Measurements from ENCODE around the gene TIE1.
A peak's percentile ranks its signal among the peaks of the same experiment; 100 is the strongest.

The TIE1 gene

DNA sequence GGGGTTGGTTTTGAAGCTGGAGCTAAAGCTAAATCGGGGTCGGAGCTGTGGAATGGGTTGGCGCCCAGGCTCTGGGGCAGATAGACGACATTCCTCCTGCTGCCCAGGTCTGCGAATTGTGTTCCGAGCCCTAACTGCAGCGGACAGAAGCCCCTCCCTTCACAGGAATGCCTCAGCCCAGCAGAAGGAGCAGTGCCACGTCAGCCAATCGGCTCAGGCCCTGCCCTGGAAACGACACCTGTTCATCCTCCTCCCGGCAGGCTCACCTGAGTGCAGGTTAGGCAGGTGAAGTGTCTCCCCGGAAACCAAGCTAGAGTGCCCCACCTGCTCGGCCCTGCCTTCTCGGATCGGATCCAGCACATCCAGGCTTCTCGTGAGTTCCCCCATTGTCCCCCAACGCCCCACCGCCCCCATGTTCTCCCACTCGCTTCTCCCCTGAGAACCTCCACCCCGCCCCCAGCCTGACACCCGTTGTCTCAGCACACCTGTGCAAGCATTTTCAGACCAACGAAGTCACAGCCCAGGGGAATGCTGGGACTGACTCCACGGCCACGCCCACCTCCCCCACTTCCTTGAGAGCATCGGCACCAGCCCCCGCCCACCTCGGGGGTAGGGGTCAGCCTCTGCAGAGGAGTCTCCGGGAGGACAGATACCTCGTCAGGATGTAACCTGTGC lies 30.2 kb upstream of the TIE1 start:
- peaks cover 3% of the 10 kb centered on the region for H3K27me3 Mint-ChIP-seq

DNA sequence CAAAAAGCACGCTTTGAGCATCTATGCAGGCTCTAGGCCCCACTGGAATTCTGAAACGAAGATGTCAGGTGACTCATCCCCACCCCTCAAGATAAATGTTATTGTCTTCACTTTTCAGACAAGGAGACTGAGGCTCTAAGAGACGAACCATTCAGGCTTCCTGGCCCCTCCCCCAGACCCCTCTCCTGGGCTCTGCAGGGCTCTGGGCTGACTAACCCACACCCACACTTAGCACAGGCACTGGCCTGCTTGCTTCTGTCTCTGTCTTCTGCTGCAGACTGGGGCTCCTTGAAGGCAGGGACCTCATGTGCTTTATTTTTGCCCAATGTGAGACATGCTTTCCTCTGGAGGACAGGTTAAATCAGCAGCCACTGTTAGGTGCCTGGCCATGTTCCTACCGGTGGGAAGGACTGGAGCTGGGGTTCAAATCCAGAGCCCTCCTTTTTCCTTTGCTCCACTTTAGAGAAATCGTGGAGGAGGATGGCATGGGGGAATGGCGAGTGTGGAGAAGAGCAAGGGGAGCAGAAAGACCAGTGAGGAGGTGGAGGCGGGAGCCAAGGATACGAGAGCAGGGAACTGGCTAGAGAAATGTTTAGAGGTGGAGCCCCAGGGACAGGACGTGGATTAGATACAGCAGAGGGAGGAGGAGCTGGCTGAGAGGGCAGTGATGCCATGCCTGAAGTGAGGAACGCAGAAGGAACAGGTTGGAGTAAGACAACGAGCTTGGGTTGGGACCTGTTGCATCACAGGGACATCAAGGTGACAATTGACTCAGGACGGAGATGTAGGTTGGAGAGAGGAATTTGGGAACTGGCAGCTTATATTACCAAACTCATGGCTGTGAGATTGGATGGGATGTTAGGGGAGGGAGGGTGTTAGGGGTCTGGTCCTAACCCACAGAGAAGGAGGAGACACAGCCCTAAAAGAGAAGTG lies 29.3 kb upstream of the TIE1 start:
- Mint-ChIP-seq H3K27ac (no peak overlapping the region), H3K9me3 (peaks cover 9% of the 10 kb centered on the region), H3K27me3 (peaks cover 3% of the 10 kb centered on the region), H3K4me3 (peak overlapping the region; percentile 32), H3K36me3 (ENCODE audit: low read depth) (peaks cover 4% of the 10 kb centered on the region), H3K4me1 (ENCODE audit: low read depth) (peaks cover 24% of the 10 kb centered on the region)

More for the DNA sequence above, 30.2 kb upstream of the TIE1 start:
- H3K4me1 Mint-ChIP-seq (ENCODE audit: low read depth), result peaks cover 24% of the 10 kb centered on the region
- peak overlapping the region; percentile 32 for H3K4me3 Mint-ChIP-seq
- H3K36me3 Mint-ChIP-seq (ENCODE audit: low read depth), result peaks cover 4% of the 10 kb centered on the region
- H3K9me3 Mint-ChIP-seq, result peaks cover 9% of the 10 kb centered on the region
- H3K27ac Mint-ChIP-seq, result no peak overlapping the region

DNA sequence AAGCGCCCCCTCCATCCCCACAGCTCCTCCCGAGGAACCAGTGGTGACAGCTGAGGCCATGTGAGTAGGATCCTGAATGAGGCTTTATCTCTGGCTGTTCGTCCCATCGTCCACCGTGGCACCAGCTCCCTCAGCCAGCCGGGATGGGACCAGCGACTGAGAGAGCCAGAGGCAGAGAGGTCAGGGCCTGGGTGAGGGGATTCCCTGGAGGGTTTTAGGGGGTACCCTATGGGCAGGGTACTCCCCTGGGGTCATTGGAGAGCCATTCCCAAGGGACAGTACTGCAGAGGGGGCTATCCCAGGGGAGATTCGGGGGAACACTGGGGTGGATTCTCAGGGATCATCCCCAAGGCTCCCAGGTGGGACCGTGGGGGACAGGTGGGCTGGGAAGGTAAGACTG lies 28.6 kb upstream of the TIE1 start:
- H3K4me3 Mint-ChIP-seq, result no peak overlapping the region
- H3K4me1 Mint-ChIP-seq (ENCODE audit: low read depth), result peaks cover 24% of the 10 kb centered on the region
- peaks cover 3% of the 10 kb centered on the region for H3K27me3 Mint-ChIP-seq
- peaks cover 4% of the 10 kb centered on the region for H3K36me3 Mint-ChIP-seq (ENCODE audit: low read depth)
- H3K27ac Mint-ChIP-seq, result no peak overlapping the region
- H3K9me3 Mint-ChIP-seq, result peaks cover 9% of the 10 kb centered on the region

DNA sequence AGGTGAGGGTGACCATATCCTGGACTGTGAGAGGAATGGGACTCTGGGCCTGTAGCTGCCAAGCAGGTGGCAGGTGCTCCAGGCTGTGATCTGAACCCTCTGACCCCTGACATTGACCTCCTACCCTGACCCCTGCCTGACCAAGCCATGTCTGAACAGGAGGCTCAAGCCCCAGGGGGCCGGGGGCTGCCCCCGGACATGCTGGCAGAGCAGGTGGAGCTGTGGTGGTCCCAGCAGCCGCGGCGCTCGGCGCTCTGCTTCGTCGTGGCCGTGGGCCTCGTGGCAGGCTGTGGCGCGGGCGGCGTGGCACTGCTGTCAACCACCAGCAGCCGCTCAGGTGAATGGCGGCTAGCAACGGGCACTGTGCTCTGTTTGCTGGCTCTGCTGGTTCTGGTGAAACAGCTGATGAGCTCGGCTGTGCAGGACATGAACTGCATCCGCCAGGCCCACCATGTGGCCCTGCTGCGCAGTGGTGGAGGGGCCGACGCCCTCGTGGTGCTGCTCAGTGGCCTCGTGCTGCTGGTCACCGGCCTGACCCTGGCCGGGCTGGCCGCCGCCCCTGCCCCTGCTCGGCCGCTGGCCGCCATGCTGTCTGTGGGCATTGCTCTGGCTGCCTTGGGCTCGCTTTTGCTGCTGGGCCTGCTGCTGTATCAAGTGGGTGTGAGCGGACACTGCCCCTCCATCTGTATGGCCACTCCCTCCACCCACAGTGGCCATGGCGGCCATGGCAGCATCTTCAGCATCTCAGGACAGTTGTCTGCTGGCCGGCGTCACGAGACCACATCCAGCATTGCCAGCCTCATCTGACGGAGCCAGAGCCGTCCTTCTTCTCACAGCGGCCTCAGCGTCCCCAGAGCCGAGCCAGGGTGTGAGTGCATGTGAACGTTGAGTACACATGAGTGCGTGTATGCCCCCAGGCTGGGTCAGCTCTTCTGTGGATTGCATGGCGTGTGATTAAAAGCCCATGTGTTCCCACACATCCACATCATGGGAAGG lies 27.9 kb upstream of the TIE1 start:
- Mint-ChIP-seq H3K9me3 (peaks cover 9% of the 10 kb centered on the region), H3K4me1 (ENCODE audit: low read depth) (peaks cover 24% of the 10 kb centered on the region), H3K27ac (no peak overlapping the region), H3K36me3 (ENCODE audit: low read depth) (peaks cover 4% of the 10 kb centered on the region), H3K27me3 (peaks cover 3% of the 10 kb centered on the region), H3K4me3 (no peak overlapping the region)

DNA sequence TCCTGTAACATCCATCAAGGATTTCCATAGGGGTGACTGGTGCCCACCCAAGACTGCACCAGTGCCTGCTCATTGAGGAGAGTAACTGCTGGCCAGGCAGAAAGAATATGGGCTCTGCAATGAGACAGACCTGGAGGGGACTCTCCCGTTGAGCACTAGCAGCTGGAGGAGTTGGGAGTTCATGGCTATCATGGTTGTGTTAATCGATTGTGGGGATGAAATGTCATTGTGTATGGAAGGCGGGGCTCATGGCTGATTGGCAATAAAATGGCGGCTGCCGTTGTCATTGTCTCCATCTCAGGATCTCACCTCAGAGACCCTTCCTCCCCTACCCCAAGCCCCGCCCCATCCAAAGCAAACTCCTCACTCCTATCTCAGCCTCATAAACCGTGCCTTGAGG lies 27.1 kb upstream of the TIE1 start:
- H3K4me3 Mint-ChIP-seq, result no peak overlapping the region
- no peak overlapping the region for H3K27ac Mint-ChIP-seq
- peaks cover 24% of the 10 kb centered on the region for H3K4me1 Mint-ChIP-seq (ENCODE audit: low read depth)
- H3K27me3 Mint-ChIP-seq, result peaks cover 3% of the 10 kb centered on the region
- H3K9me3 Mint-ChIP-seq, result peaks cover 9% of the 10 kb centered on the region
- H3K36me3 Mint-ChIP-seq (ENCODE audit: low read depth), result peaks cover 4% of the 10 kb centered on the region

DNA sequence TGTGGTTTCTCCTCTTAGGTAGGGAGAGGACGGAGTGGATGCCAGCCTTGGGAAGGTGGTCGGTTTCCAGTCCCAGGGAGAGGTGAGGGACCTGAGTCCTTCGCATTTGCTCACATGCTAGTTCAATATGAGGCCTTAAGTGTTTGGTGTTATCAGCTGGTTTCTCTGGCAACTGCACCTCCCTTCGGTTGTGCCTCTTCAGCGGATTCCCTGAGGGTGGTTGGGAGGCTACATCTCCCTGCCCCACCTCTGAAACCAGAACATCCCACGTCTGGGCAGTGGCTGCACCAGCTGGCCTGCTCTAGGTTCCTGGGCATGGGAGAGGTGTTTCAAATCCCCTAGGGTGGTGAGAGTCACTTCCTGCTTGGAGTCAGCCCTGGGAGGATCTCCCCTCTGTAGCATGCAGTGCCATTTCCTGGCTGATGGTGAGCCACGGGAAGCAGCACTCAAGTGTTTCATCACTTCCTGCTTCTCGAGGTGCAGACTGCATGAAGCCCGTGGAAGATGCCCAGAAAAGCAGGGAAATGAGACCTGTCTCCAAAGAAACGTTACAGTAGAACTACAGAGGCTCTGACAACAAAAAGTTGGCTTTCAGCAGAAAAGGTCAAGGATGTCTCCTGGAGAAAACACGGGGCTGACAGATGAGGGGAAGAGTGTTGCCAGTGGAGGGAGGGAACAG lies 26.5 kb upstream of the TIE1 start:
- Mint-ChIP-seq H3K36me3 (ENCODE audit: low read depth) (peaks cover 4% of the 10 kb centered on the region), H3K4me1 (ENCODE audit: low read depth) (peaks cover 24% of the 10 kb centered on the region), H3K4me3 (peak overlapping the region; percentile 6), H3K27me3 (peaks cover 3% of the 10 kb centered on the region), H3K27ac (peak overlapping the region; percentile 92), H3K9me3 (peaks cover 9% of the 10 kb centered on the region)

DNA sequence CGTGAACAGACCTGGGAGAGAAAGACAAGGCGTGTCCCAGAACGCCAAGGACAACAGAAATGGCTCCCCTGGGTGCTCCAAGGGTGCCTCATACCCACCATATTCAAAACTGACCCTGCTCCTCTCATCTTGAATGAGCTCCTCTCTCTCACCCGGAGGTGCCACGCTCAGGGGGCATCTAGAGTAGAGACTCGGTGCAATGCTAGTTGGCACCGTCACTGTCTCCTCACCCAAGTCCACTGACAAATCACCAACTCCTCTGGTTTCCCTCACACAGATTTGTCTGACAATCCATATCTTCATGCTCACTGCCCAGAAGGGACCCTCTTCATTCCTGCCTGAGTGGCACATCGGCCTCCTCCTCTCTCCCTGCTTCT lies 26.0 kb upstream of the TIE1 start:
- Mint-ChIP-seq H3K27me3 (peaks cover 3% of the 10 kb centered on the region), H3K36me3 (ENCODE audit: low read depth) (peaks cover 4% of the 10 kb centered on the region), H3K4me1 (ENCODE audit: low read depth) (peaks cover 24% of the 10 kb centered on the region), H3K9me3 (peaks cover 9% of the 10 kb centered on the region), H3K4me3 (peak overlapping the region; percentile 6), H3K27ac (peak overlapping the region; percentile 92)

DNA sequence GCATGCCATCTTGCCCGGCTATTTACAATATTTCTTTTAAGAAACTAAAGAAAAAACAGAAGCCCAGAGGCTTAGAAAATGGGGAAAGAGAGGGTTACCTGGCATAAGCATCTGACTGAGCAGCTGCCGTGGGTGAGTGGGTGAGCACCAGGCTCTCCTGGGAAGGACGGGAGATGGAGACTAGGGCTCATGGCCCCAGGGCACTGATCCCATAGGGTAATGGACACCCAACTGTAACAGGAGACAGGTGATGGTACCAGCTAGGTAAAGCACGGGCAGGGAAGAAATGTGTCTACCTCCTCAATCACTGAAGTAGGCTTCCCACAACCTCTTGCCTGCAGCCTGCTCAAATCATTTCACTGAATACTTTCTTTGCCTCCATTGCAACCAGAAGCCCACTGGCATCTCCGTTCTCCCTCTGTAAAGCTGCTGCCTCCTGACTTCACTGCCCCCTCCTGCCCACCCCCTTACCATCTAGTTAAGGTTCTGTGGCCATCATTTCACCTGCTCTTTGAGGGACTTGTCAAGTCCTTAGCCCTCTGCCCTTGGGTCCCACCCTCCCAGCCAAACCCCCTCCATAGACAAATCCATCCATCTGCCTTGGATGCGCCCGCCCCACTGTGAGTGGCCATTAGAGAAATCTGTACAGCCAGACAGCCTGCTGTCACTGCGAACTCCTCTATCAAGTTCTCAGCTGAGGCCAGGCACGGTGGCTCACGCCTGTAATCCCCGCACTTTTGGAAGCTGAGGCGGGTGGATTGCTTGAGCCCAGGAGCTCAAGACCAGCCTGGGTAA lies 24.8 kb upstream of the TIE1 start:
- peaks cover 18% of the 10 kb centered on the region for H3K4me1 Mint-ChIP-seq (ENCODE audit: low read depth)
- peaks cover 4% of the 10 kb centered on the region for H3K36me3 Mint-ChIP-seq (ENCODE audit: low read depth)
- no peak overlapping the region for H3K4me3 Mint-ChIP-seq
- H3K27ac Mint-ChIP-seq, result no peak overlapping the region
- peaks cover 9% of the 10 kb centered on the region for H3K9me3 Mint-ChIP-seq
- H3K27me3 Mint-ChIP-seq, result no peaks in the 10 kb centered on the region

DNA sequence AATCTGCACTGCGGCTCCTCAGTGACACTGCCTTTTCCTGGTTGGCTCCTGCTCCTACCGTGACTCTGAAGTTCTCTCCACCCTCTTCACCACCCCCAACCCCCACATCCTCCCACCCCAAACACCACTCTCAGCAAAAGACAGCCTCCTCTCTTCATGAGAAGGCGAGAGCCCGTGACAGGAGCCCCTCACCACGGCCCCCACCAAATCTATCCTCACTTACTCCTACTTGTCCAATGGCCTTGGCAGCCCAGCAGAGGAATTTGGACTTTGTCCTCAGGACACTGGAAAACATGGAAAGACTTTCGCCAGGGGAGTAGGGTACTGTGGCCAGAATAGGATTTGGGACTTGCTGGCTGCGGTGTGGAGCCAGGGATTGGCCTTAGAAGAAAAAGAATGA lies 24.1 kb upstream of the TIE1 start:
- Mint-ChIP-seq H3K36me3 (ENCODE audit: low read depth) (peaks cover 4% of the 10 kb centered on the region), H3K27me3 (no peaks in the 10 kb centered on the region), H3K9me3 (peaks cover 9% of the 10 kb centered on the region), H3K4me3 (no peak overlapping the region), H3K4me1 (ENCODE audit: low read depth) (peaks cover 12% of the 10 kb centered on the region), H3K27ac (no peak overlapping the region)

DNA sequence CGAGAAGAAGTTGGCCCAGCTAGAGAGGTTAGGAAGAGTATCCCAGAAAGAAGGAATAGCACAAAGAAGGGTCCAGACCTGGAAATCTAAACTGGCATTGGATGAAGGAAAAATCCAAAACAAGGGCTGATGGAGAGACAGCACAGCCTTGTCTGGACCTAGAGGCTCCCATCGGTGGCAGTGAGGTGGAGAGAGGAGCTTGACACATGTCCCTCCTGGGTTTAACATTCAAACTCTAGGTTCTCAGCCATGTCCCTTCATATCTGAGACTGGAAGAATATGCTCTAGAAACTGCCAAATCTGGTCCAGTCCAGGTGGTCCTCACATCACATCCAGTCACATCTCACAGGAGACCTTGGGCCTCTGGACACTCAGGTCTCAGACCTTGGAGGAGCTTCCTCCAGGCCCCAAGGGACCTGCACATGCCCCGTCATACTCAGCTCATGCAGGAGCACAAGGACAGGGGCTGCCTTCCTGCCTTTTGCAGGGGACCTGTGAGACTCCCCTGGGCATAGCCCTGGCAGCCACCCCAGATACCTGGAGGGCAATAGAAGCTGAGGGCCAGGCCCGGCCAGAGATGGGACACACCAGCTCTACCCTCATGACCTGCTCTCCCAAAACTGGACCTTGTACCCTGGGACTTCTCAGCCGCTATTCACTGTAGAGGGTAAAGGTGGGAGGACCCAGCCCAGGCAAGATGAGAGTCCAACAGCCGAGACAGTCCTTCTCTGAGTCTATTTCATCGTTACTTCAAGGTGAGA lies 23.5 kb upstream of the TIE1 start:
- Mint-ChIP-seq H3K9me3 (peaks cover 9% of the 10 kb centered on the region), H3K4me1 (ENCODE audit: low read depth) (peaks cover 12% of the 10 kb centered on the region), H3K27me3 (no peaks in the 10 kb centered on the region), H3K4me3 (no peak overlapping the region), H3K27ac (no peak overlapping the region), H3K36me3 (ENCODE audit: low read depth) (peaks cover 4% of the 10 kb centered on the region)

DNA sequence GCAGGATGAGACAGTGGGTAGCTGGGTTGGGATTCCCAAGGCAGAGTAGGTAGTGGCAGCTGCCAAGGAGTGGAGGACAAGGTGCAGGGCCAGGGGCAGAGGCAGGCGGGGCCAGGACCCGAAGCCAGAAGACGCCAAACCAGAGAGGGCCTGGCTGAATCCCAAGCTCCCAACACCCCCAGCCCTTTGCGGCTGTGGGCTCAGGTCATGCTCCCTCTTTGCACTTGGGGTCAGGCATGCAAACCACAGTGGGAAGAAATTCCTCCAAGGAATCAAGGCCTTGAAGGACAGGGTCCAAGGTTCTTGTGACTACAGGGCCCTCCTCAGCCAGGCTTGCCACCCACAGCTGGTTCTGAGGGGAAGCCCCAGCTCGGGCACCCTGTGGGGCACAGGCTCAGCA lies 21.6 kb upstream of the TIE1 start:
- no peak overlapping the region for H3K27ac Mint-ChIP-seq
- H3K27me3 Mint-ChIP-seq, result no peaks in the 10 kb centered on the region
- peaks cover 11% of the 10 kb centered on the region for H3K4me1 Mint-ChIP-seq (ENCODE audit: low read depth)
- no peak overlapping the region for H3K4me3 Mint-ChIP-seq
- peaks cover 9% of the 10 kb centered on the region for H3K9me3 Mint-ChIP-seq
- H3K36me3 Mint-ChIP-seq (ENCODE audit: low read depth), result peaks cover 4% of the 10 kb centered on the region

DNA sequence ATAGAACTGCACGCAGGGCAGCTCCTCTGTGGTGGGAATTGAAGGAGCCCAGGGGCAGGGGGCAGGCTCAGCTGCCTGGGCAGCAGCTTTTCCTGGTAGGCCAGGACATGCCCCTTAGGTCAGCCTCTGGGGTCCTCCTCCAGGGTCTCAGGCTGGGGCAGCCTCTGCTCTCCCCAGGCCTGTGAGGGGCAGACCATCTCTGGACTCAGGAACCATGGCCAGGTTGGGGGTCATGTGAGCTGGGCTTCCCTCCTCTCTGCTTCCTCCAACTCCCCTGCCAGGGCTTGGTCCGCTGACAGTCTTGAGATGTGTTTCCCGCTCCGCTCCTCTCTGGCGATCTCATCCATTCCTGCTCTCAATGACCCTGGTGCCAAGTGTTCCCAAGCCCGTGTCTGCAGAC lies 21.1 kb upstream of the TIE1 start:
- Mint-ChIP-seq H3K9me3 (peaks cover 5% of the 10 kb centered on the region), H3K27ac (no peak overlapping the region), H3K36me3 (ENCODE audit: low read depth) (peaks cover under 1% of the 10 kb centered on the region), H3K4me1 (ENCODE audit: low read depth) (peaks cover 6% of the 10 kb centered on the region), H3K4me3 (no peak overlapping the region), H3K27me3 (no peaks in the 10 kb centered on the region)

DNA sequence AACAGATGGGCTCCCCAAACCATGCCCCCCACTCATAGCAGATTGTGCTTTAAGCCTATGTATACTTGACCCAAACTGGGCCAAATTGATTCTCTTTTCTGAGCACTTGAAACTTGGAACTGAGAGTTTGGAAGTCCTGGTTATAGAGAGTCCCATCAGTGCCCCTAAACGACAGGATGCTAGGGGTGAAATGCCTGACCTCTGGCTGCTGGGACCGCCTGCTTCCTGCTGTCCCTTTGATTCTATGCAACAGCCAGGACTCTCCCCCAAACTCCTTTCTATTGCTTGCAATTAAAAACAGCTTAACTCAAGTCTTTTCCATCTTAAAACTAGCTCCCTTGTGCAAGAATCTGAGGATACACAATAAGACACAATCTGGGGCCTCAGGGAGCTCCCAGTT lies 20.1 kb upstream of the TIE1 start:
- no peak overlapping the region for H3K27ac Mint-ChIP-seq
- H3K36me3 Mint-ChIP-seq (ENCODE audit: low read depth), result no peaks in the 10 kb centered on the region
- H3K27me3 Mint-ChIP-seq, result no peaks in the 10 kb centered on the region
- no peaks in the 10 kb centered on the region for H3K4me1 Mint-ChIP-seq (ENCODE audit: low read depth)
- no peaks in the 10 kb centered on the region for H3K9me3 Mint-ChIP-seq
- no peak overlapping the region for H3K4me3 Mint-ChIP-seq
